NCI-H2107 treated with DMSO at 0.1 percent for 48 hours (cell line): Measurements from ENCODE around the gene FAF2.
"Not testable (repeated sequence)": the region's sequence is repeated elsewhere in the genome, so short reads cannot be mapped to it uniquely, and the experiment has no call there.

Experiments
- DNase-seq: peaks from one replicate; lab custom pipeline; 2025; ENCODE audit not compliant: unreplicated experiment; lab: John Stamatoyannopoulos, UW

Gene FAF2

DNA sequence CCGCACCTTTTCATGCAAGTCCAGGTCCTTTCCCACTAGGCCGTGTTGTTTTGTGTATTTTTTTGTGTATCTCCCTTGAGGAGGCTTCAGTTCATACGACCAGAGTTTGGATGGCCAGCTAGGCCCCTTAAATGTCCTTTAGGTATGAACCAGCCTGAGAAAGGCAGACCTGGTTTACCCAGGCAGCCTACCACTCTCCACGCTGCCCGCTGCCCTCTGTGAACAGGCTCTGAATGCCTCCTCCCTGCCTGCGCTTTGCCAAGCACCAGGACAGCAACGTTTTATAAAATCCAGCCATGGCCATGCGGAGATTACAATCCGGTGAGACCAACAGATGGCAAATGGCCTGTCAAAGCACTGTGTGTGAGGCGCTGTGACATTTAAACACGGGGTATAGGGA is 31.2 kb upstream of the FAF2 start:
- no peak for DNase-seq

DNA sequence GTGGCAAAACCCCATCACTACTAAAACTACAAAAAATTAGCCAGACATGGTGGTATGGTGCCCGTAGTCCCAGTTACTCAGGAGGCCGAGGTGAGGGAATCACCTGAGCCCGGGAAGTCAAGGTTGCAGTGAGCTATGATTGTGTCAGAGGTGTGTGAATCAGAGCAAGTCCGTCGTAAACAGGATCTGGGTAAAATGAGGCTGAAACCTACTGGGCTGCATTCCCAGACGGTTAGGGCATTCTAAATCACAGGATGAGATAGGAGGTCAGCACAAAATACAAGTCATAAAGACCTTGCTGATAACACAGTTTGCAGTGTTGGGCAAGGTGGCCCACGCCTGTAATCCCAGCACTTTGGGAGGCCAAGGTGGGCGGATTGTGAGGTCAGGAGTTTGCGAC is 29.9 kb upstream of the FAF2 start:
- no peak for DNase-seq

DNA sequence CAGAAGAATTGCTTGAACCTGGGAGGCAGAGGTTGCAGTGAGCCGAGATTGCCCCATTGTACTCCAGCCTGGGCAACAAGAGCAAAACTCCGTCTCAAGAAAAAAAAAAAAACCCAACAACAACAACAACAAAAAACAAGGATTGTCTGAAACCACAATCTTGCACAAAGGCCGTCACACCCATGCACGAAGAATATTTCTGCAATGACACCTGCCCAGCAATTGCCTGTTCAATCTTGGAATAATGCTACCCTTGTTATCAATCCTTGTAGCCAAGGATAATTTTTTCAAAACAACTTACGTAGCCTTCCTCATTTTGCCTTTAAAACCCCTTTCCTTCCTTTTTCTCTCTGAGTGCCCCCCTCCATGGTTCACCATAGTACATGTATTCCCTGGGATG is 28.1 kb upstream of the FAF2 start:
- DNase-seq = no peak

DNA sequence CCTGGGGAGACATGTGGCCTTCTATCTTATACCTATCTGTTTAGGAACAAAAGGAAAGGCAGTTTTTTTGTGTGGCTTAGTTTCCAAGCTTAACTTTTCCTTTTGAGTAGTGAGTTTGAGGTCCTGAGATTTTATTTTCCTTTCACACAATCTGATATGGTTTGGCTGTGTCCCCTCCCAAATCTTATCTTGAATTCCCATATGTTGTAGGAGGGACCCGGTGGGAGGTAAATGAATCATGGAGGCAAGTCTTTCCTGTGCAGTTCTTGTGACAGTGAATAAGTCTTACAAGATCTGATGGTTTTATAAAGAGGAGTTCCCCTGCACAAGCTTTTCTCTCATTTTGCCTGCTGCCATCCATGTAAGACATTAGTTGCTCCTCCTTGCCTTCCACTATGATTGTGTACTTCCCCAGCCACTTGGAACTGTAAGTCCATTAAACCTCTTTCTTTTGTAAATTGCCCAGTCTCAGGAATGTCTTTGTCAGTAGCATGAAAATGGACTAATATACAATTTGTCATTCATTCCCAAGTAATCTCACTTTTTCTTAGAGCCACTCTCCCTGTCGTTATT is 27.1 kb upstream of the FAF2 start:
- DNase-seq = no peak

DNA sequence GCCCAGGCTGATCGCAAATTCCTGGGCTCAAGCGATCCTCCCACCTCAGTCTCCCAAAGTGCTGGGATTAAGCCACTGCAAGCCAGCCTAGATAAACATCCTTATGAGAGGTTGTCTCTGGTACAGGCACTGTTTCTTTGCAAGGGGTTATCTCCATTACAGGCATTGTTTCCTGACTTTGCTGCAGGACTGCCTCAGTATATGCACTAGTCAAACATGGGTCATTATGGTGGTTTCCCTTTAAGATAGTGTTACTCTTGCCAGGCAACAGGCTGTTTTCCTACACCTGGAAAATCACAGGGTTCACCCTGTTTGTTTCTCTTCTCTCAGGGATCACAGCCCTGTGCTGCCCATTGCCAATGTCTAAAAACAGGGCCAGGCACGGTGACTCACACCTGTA is 24.0 kb upstream of the FAF2 start:
- no peak for DNase-seq

DNA sequence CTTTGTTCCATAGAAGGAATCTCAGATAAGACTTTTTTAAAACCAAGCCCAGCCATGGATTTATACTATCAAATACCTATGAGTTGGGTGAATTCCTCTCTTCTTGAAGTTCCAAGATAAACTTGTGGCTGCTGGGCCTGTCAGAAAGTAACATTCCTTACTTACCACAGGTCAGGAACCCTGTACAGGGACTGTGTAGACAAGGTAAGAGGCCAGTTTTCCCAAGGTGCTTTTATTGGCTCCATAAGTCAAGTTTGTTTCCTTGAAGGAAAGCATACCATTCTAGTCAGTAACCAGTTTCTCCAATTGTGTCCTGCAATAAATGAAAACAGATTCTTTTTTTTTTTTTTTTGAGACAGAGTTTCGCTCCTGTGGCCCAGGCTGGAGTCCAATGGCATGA is 23.0 kb upstream of the FAF2 start:
- no peak for DNase-seq

DNA sequence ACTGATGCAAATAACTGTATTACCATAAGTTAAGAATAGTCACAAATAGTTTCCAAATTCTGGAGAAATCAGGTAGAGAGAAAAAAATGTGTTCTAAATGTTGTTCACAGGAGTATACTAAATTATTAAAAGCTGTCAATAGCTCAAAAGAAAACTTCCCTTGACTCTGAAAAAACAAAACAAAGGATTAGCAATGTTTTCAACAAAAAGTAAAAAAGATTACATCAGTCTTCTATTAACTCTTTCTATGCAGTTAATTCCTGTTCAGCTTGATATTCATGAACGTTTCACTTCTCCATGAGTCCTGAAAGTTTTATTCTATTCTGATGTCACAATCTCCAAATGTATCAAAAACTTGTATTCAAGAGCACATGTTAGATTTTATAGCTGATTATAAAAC is 22.4 kb upstream of the FAF2 start:
- no peak for DNase-seq

DNA sequence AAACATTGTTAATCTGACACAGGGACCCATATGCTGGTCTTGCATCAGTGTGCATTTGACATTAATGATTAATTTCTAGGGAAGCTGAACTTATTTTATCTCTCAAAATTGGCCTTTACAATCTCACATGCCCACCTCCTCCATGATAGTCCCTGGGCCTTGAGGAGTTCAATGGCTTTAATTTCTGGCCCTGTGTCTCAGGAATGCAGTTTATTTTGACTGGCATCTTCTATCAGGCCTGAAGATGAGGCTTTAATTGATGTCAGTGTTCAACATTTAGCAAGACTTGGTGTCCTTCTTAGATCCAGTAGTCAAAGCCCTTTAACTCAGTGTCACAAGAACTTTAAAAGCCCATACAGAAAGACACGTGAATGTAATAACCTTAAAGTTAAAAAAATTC is 21.3 kb upstream of the FAF2 start:
- no peak for DNase-seq

DNA sequence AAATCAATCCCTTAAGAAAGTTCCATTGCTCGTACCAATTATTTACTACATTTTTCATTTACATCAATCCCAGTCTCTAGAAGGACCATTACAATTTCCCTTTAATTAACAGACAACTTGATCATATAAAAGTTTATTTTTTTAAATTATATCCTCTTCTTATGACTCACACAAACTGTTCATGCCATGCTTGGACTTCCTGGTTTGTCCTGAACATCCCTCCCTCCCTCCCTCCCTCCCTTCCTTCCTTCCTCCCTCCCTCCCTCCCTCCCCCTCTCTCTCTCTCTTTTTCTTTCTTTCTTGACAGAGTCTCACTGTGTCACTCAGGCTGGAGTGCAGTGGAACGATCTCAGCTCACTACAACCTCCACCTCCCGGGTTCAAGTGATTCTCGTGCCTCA is 20.2 kb upstream of the FAF2 start:
- DNase-seq = no peak

DNA sequence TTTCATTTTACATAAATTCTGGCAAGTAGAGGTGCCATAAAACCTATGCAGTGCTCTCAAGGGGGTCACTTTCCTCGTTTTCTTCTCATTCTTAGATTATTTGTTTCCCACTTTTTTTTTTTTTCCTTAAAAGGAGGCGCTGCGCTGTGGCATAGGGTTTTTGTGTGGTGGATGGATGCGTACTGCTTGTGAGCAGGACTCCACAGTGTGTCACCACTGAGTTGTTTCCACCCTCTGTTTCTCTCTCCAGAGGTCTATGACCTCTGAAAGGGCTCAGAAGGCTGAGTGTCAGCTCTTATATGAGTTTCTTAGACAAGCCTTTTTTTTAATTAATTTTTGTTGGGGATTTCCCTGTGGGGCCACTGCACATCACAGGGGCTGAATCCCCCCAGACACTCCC is 18.2 kb upstream of the FAF2 start:
- DNase-seq = no peak

DNA sequence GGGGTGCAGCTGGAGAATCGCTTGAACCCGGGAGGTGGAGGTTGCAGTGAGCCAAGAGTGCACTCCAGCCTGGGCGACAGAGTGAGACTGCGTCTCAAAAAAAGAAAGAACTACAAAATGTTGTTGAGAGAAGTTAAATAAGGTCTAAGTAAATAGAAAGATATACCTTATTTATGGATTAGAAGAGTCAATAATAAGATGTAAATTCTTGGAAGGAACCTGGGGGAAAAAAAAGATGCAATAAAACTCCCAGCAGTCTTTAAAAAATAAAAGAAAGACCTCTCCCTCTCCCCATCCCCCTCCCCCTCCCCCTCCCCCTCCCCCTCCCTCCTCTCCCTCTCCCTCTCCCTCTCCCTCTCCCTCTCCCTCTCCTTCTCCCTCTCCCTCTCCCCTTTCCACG is 15.5 kb upstream of the FAF2 start:
- no peak for DNase-seq

DNA sequence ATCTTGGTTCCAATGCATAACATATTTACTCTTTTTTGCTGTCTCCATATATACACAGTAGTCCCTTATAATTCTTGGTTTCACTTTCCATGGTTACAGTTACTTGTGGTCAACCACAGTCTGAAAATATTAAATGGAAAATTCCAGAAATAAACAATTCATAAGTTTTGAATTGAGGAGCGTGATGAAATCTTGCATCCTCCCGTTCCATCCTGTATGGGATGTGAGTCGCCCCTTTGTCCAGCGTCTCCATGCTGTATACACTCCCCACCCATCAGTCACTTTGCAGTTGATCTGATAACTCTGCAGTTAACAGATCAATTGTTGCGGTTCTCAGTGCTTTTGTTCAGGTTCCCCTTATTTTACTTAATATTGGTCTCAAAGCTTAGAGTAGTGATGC is 11.5 kb upstream of the FAF2 start:
- no peak for DNase-seq

DNA sequence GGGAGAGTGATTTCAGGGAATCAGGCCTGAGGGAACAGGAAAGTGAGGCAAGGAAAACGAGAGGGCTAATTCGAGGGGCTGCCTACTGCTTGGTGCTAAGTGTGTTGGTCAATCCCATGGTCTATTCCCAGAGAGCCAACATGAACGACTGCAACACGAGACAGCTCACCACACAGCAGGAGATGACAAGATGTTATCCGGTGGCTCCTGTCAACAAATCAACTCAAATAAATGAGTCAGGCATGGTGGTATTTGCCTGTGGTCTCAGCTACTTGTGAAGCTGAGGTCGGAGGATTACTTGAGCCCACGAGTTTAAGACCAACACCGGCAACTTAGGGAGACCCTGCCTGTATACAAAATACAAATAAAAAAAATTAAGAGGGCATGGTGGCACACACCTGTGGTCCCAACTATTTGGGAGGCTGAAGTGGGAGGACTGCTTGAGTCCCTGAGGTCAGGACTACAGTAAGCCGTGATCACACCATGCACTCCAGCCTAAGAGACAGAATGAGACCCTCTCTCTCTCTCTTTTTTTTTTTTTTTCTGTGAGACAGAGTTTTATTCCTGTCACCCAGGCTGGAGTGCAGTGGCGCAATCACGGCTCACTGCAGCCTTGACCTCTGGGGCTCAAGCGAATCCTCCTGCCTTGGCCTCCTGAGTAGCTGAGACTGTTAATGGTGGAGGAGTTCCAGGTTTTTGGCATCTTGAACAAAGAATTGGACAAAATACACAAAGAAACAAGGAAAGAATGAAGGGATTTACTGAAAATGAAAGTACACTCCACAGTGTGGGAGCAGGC is 9.0 kb upstream of the FAF2 start:
- no peak for DNase-seq

DNA sequence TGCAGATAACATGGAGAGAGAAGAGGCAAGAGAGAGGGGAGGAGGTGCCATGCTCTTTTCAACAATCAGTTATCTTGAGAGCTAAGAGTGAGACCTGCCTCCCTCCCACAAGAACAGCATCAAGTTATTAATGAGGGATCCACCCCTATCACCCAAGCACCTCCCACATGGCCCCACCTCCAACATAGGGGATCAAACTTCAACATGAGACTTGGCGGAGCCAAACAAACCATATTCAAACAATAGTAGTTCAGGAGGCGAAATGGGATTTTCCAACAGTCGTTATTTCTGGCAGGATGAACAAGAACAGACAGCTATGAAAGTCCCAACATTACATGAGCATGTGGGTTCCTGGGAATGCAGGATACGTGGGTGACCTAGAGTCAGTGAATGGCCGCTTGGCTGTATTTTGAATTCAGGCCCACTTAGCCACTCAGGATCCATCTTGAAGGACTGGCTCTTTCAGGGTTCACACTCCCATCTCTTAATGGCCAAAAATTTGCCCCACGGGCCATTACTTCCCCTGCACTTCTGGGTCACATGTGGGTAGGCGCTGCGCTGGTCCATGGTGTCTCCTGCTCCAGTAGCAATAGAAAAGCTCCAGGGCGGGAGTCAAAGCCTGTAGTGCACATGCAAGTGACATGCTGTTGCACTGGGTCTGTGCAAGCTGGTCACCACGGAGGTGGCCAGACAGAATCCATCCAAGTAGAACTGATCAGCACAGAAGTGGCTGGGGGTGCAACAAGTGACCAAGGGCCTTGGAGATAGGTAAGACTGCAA is 7.1 kb upstream of the FAF2 start:
- no peak for DNase-seq

DNA sequence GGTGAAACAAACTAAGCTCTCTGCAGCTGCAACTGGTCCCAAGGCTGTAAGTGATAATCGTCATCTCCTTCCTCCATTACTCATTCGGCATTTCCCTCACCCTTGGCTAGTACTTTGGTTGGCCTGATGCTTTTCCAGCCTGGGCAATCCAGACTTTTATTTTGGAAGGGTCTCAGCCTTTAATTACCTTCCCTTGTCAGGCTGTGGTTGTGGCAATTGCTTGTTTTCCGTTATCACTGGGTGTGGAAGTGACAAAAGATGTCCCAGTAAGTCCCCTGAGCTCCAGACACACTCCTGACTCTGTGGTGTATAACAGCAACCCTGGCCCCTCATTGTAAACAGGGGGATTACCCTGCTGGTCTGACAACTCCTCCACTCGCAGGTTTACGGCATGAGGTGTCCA is 6.3 kb upstream of the FAF2 start:
- DNase-seq = no peak

DNA sequence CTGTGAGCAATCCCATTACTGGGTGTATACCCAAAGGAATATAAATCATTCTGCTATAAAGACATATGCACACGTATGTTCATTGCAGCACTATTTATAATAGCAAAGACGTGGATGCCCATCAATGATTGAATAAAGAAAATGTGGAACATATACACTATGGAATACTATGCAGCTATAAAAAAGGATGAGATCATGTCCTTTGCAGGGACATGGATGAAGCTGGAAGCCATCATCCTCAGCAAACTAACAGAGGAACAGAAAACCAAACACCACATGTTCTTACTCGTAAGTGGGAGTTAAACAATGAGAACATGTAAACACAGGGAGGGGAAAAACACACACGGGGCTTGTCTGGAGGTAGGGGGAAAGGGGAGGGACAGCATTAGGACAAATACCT is 5.3 kb upstream of the FAF2 start:
- not testable (repeated sequence) for DNase-seq

DNA sequence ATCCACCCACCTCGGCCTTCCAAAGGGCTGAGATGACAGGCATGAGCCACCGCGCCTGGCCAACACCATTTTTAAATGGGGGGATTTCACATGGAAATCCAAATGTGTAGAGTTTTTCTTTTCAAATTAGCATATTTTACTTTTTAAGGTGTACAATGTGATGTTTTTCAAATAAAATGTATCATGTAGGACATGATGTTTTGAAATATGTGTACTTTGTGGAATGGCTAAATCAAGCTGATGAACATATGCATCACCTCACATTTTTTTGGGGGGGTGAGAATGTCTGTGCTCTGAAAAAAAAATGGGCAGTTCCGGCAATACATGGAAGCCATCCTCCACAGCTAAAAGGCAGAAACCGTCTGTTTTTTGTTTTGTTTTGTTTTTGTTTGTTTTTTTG is 3.4 kb upstream of the FAF2 start:
- DNase-seq = no peak

DNA sequence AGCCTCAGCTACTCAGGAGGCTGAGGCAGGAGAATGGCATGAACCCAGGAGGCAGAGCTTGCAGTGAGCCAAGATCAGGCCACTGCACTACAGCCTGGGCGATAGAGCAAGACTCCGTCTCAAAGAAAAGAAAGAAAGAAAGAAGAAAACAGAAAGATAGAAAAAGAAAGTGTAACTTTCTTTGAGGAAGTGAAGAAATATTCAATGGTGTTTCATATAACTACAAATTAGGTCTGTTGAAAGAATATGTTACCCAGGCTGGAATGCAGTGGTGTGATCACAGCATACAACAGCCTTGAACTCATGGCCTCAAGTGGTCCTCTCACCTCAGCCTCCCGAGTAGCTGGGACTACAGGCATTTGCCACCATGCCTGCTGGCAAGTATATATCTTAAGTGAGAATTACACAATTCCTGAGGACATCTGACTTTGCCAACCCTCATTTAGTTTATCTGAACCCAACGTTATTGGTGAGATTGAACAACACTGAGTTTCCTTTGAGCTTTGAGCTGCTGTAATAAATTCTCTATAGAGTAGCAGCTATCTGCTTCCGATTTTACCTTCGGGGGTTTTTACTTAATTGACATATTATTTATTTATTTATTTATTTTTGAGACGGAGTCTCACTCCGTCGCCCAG is 2.0 kb upstream of the FAF2 start:
- DNase-seq = no peak

DNA sequence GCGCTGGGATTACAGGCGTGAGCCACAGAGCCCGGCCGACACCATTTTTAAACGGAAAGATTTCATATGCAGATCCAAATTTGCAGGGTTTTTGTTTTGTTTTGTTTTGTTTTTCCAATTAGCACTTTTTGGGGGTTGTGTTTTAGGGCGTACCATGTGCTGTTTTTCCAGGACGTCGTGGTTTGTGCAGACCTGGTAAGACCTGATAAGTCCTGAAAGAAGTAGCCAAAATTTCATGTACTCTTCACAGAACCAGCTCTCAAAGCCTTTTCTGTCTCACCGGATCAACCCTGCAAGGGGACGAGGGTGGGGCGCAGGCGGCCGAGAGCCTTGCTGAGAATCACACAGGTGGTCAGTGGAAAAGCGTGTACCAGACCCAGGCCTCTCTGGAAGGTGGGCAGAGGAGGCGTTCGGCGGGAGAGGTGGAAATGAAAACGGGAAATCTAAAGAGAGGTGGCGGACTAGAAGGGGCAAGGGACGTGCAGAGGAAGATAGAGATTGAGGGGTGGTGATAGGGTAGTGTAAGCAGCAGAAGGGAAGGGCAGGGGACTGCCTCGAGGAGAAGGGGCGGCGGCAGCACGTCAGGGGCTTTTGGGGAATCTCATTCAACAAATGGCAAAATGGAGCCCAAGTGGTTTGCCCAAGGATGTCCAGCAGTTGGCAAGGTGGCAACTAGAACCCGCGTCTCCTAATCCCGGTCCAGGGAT is 1.1 kb upstream of the FAF2 start:
- no peak for DNase-seq

DNA sequence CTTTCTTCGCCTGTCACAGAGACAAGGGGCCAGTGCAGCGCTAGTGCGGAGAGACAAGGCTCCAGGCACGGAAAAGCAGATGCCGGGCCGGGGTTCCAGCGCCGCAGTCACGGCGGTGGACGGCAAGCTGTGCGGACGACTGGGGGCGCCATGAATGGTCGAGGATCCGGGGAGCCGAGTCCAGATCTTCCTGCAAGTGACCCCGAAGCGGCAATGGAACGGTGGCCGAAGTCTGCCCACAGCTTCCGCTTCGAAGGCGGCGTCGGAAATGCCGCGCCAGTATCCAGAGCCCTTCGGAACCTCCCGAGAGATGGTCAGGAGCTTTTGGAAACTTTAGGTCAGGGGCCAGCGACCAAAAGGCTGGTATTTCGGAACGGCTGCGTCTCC is 601 bp upstream of the FAF2 start:
- no peak for DNase-seq

DNA sequence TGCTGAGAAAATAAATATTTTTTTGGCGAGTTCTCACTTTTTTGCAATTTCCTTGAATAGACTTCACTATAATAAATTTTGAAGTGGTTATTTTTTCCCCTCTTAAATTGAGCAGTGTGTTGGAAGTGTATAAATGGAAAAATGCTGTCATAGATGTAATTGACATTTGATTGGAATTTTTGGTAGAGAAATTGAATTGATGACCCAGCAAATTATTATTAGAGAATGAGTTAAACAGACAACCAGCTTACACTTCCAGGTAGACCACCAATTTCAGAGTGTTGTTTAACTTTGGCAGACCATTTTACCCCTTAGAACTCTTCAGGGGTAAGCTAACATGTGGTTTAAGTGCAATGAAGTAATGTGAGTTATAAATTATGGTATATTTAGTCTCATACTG is 1.9 kb downstream of the FAF2 start:
- no peak for DNase-seq
